Spleen (tissue), 7 donors: ENCODE measurements around the gene ZNF618.

Experiments
- CTCF ChIP-seq, 11 experiments: fragments of 200-600 bp in 7 of 11; fragments of 450-650 bp in 4 of 11; sonication (generic) in 4 of 11; IDR thresholded peaks in 8 of 11; conservative IDR thresholded peaks in 3 of 11; 1 replicate in 7 of 11; 2 replicates in 4 of 11; pipeline versions ENCODE4 v1.4.0 to v1.8.0; 2016 to 2021; ENCODE audit warnings: antibody characterized with exemption in 11 of 11, inconsistent platforms in 4 of 11, mild to moderate bottlenecking in 1 of 11
- POLR2A ChIP-seq, 3 donors: fragments of 450-650 bp; IDR thresholded peaks; one replicate each; pipeline ENCODE4 v1.5.1; 2017; ENCODE audit warnings: antibody characterized with exemption in 3 of 3, mild to moderate bottlenecking in 1 of 3
- POLR2AphosphoS5 ChIP-seq, 3 donors: sonication (generic); formaldehyde crosslinking; IDR thresholded peaks; one replicate each; pipeline ENCODE4 v1.5.1; 2017; ENCODE audit warnings: antibody characterized with exemption in 3 of 3
- donor health status: DM: no; HTN: no; CAD: no; lungs with moderate emphysema.
- donor health status: DM: no; HTN: no; CAD: no.
- donor health status: DM: no; HTN: no; CAD: no.

- TF ChIP-seq POLR2A (IDR thresholded peaks at IDR 0.05) (no peak), CTCF (IDR thresholded peaks at IDR 0.05 in 8 of 11, conservative IDR thresholded peaks at IDR 0.05 in 3 of 11) (no peak), POLR2AphosphoS5 (IDR thresholded peaks at IDR 0.05) (no peak)
Measured at GRCh38 chr9:113932906-113933584, 56.9 kb downstream of the ZNF618 start.
